ENCODE results near the gene PAF1.

GRCh38 chr19:39341129-39341718 is 49.7 kb downstream of the PAF1 start:
- TF ChIP-seq CTCF (IDR thresholded peaks at IDR 0.05) (no peak), POLR2A (IDR thresholded peaks at IDR 0.05) (no peak)

Measured in adrenal gland (tissue), 5 donors.